Measurements from ENCODE around the gene MLANA. TPM values are rescaled to one million over a fixed set of nuclear protein-coding genes. Genes with fewer than 3 reads are reported as not detected.

The MLANA gene
- total RNA-seq, 6 donors from 2014 or later: not detected

DNA sequence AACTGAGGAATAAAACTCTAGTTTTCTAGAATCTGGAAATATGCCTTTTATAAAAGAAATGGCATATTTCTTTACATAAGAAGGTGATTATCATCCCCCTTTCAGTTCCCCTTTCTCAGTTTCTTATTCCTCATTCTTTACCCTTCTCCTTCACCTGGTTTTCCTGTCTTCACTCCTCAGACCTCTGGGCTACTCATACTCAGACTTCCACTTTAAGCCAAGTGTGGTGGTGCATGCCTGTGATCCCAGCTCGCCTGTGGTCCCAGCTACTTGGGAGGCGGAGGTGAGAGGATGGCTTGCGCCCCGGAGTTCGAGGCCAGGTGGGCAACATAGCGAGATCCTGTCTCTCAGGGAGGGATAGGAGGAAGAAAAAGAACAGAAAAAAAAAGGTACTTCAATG is 67.6 kb downstream of the MLANA start:
- ATAC-seq (ENCODE audit: low FRiP score in 2 of 2) (no peak), DNase-seq (peak in 1 of 2 donors; percentile 25)
- H3K27ac ChIP-seq: no peak overlapping the region
- no peaks in the 10 kb centered on the region for H3K9me3 ChIP-seq
- no peaks in the 10 kb centered on the region for H3K36me3 ChIP-seq
- TF ChIP-seq POLR2AphosphoS5 (IDR thresholded peaks at IDR 0.05): no peak
- TF ChIP-seq POLR2A (IDR thresholded peaks at IDR 0.05): no peak
- TF ChIP-seq, protein P1, sequence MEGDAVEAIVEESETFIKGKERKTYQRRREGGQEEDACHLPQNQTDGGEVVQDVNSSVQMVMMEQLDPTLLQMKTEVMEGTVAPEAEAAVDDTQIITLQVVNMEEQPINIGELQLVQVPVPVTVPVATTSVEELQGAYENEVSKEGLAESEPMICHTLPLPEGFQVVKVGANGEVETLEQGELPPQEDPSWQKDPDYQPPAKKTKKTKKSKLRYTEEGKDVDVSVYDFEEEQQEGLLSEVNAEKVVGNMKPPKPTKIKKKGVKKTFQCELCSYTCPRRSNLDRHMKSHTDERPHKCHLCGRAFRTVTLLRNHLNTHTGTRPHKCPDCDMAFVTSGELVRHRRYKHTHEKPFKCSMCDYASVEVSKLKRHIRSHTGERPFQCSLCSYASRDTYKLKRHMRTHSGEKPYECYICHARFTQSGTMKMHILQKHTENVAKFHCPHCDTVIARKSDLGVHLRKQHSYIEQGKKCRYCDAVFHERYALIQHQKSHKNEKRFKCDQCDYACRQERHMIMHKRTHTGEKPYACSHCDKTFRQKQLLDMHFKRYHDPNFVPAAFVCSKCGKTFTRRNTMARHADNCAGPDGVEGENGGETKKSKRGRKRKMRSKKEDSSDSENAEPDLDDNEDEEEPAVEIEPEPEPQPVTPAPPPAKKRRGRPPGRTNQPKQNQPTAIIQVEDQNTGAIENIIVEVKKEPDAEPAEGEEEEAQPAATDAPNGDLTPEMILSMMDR (IDR thresholded peaks at IDR 0.05): no peak
- H3K27me3 ChIP-seq: no peaks in the 10 kb centered on the region
- H3K4me3 ChIP-seq: no peak overlapping the region
- peaks cover 0 to 7% (median 3%) of the 10 kb centered on the region in 4 donors for H3K4me1 ChIP-seq
- WGBS, 2 donors: 95 to 97% methylated on average over 6 of the region's 6 CpGs

Other genes with a start within 250 kb of the MLANA start
- 10 to 100 TPM in 5 of 6 donors, 1 to 10 TPM in 1; 8.4 to 27.4 (median 20.5) TPM for gene ERMP1, start 57.8 kb upstream of the MLANA start, total RNA-seq
- 10 to 100 TPM in 4 of 6 donors, 1 to 10 TPM in 2; 6.4 to 19.8 (median 12.6) TPM for gene RANBP6, start 124.7 kb downstream of the MLANA start, total RNA-seq

Data from upper lobe of left lung (tissue), 6 donors.